Measurements from ENCODE around the gene RNPS1. TPM values are rescaled to one million over a fixed set of nuclear protein-coding genes. Genes with fewer than 3 reads are reported as not detected.

Gene RNPS1
- total and polyA plus RNA-seq, 9 of the 15 experiments (the other 6 are each of a cell fraction or from before 2014, with no cell fraction given): 44.9 to 338 (median 202) TPM

- TF ChIP-seq, protein P1, sequence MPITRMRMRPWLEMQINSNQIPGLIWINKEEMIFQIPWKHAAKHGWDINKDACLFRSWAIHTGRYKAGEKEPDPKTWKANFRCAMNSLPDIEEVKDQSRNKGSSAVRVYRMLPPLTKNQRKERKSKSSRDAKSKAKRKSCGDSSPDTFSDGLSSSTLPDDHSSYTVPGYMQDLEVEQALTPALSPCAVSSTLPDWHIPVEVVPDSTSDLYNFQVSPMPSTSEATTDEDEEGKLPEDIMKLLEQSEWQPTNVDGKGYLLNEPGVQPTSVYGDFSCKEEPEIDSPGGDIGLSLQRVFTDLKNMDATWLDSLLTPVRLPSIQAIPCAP (CRISPR knock-in tag; IDR thresholded peaks at IDR 0.05; ENCODE audit: borderline replicate concordance): no peak
- TF ChIP-seq CXXC5 (CRISPR knock-in tag; IDR thresholded peaks at IDR 0.05) (peak; percentile 86), NUFIP1 (IDR thresholded peaks at IDR 0.05; ENCODE audit: partially characterized antibody) (no peak), PHF21A (IDR thresholded peaks at IDR 0.05; ENCODE audit: borderline replicate concordance, low read depth) (no peak), FUS (optimal IDR thresholded peaks at IDR 0.05; ENCODE audit: low read depth, low read length) (no peak), BRF1 (IDR thresholded peaks at IDR 0.05; ENCODE audit: borderline replicate concordance, extremely low read depth, insufficient read length) (no peak), HNRNPLL (IDR thresholded peaks at IDR 0.05; ENCODE audit: low read depth, low read length, poor library complexity, severe bottlenecking) (peak; percentile 52), CBX2 (IDR thresholded peaks at IDR 0.05; ENCODE audit: insufficient read depth, low read length, poor library complexity, severe bottlenecking) (no peak), ZFP91 (CRISPR knock-in tag; IDR thresholded peaks at IDR 0.05) (peak; percentile 85), TAF1 (IDR thresholded peaks at IDR 0.05; ENCODE audit: control insufficient read depth, extremely low read depth, insufficient read depth, low read length, severe bottlenecking) (peak; percentile 54), NKRF (IDR thresholded peaks at IDR 0.05; ENCODE audit: borderline replicate concordance) (peak; percentile 91; the same call in 1 of the 2 replicates)
- TF ChIP-seq, protein P2, sequence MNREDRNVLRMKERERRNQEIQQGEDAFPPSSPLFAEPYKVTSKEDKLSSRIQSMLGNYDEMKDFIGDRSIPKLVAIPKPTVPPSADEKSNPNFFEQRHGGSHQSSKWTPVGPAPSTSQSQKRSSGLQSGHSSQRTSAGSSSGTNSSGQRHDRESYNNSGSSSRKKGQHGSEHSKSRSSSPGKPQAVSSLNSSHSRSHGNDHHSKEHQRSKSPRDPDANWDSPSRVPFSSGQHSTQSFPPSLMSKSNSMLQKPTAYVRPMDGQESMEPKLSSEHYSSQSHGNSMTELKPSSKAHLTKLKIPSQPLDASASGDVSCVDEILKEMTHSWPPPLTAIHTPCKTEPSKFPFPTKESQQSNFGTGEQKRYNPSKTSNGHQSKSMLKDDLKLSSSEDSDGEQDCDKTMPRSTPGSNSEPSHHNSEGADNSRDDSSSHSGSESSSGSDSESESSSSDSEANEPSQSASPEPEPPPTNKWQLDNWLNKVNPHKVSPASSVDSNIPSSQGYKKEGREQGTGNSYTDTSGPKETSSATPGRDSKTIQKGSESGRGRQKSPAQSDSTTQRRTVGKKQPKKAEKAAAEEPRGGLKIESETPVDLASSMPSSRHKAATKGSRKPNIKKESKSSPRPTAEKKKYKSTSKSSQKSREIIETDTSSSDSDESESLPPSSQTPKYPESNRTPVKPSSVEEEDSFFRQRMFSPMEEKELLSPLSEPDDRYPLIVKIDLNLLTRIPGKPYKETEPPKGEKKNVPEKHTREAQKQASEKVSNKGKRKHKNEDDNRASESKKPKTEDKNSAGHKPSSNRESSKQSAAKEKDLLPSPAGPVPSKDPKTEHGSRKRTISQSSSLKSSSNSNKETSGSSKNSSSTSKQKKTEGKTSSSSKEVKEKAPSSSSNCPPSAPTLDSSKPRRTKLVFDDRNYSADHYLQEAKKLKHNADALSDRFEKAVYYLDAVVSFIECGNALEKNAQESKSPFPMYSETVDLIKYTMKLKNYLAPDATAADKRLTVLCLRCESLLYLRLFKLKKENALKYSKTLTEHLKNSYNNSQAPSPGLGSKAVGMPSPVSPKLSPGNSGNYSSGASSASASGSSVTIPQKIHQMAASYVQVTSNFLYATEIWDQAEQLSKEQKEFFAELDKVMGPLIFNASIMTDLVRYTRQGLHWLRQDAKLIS (CRISPR knock-in tag; IDR thresholded peaks at IDR 0.05): no peak
Observed at GRCh38 chr16:2267913-2268666, at the start of gene RNPS1 (continued).

All from K562 (cell line).